ENCODE measurements around the gene ZNF575.

ZNF575 gene

GRCh38 chr19:43489979-43490599, 42.9 kb upstream of the ZNF575 start:
- no peak overlapping the region for H2AFZ ChIP-seq (ENCODE audit: low read length)
- no peaks in the 10 kb centered on the region for H3K36me3 ChIP-seq (ENCODE audit: insufficient read depth, low read length)
- H3K9me2 ChIP-seq (replicated peaks; ENCODE audit: low read depth, low read length): no peaks in the 10 kb centered on the region
- H4K20me1 ChIP-seq (ENCODE audit: insufficient read depth, low read length, poor library complexity, severe bottlenecking): no peaks in the 10 kb centered on the region
- no peaks in the 10 kb centered on the region for H3K9me3 ChIP-seq (ENCODE audit: insufficient read depth, low read depth, low read length)
- no peaks in the 10 kb centered on the region for H3F3A ChIP-seq (ENCODE audit: low read depth)
- no peak overlapping the region for H3K4me2 ChIP-seq (ENCODE audit: low read depth, low read length, poor library complexity, severe bottlenecking)
- no peak for TF ChIP-seq EZH2phosphoT487 (IDR thresholded peaks at IDR 0.05; ENCODE audit: borderline replicate concordance)
- no peaks in the 10 kb centered on the region for H3K4me1 ChIP-seq (ENCODE audit: insufficient read depth, low read length, poor library complexity, severe bottlenecking)
- H3K27me3 ChIP-seq (ENCODE audit: insufficient read depth, low read length, poor library complexity, severe bottlenecking): no peaks in the 10 kb centered on the region
- H3K4me3 ChIP-seq (ENCODE audit: low read length, poor library complexity, severe bottlenecking): no peak overlapping the region
- no peak overlapping the region for H3K9ac ChIP-seq (ENCODE audit: low read depth, low read length, poor library complexity, severe bottlenecking)
- H3K79me2 ChIP-seq (ENCODE audit: insufficient read depth, low read length): no peaks in the 10 kb centered on the region

DNA sequence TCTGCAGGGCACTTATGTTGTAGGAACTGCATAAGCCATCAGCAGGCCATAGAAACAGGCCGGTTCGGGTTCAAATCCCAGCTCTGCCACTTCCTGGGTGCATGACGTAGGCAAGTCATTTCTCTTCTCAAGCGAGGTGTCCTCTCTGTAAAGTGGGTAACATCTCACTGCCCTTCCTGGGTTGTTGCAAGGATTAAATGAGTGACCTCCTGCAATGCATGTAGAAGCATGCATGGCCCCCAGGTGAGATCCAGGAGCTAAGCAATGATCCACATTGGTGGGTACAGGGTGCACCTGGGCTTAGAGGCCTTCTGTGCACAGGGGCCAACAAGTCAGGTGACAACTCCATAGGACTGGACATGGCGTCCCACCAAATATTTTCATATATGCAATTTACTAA, 42.2 kb upstream of the ZNF575 start:
- Histone ChIP-seq H3K79me2 (ENCODE audit: insufficient read depth, low read length) (no peaks in the 10 kb centered on the region), H3K9ac (ENCODE audit: low read depth, low read length, poor library complexity, severe bottlenecking) (no peak overlapping the region), H3F3A (ENCODE audit: low read depth) (no peaks in the 10 kb centered on the region), H4K20me1 (ENCODE audit: insufficient read depth, low read length, poor library complexity, severe bottlenecking) (no peaks in the 10 kb centered on the region), H3K9me3 (ENCODE audit: insufficient read depth, low read depth, low read length) (no peaks in the 10 kb centered on the region), H3K27me3 (ENCODE audit: insufficient read depth, low read length, poor library complexity, severe bottlenecking) (no peaks in the 10 kb centered on the region), H3K9me2 (replicated peaks; ENCODE audit: low read depth, low read length) (no peaks in the 10 kb centered on the region), H2AFZ (ENCODE audit: low read length) (no peak overlapping the region), H3K36me3 (ENCODE audit: insufficient read depth, low read length) (no peaks in the 10 kb centered on the region), H3K4me3 (ENCODE audit: low read length, poor library complexity, severe bottlenecking) (no peak overlapping the region), H3K4me2 (ENCODE audit: low read depth, low read length, poor library complexity, severe bottlenecking) (no peak overlapping the region), H3K4me1 (ENCODE audit: insufficient read depth, low read length, poor library complexity, severe bottlenecking) (no peaks in the 10 kb centered on the region)
- no peak for TF ChIP-seq EZH2phosphoT487 (IDR thresholded peaks at IDR 0.05; ENCODE audit: borderline replicate concordance)
- TF ChIP-seq, protein P1, sequence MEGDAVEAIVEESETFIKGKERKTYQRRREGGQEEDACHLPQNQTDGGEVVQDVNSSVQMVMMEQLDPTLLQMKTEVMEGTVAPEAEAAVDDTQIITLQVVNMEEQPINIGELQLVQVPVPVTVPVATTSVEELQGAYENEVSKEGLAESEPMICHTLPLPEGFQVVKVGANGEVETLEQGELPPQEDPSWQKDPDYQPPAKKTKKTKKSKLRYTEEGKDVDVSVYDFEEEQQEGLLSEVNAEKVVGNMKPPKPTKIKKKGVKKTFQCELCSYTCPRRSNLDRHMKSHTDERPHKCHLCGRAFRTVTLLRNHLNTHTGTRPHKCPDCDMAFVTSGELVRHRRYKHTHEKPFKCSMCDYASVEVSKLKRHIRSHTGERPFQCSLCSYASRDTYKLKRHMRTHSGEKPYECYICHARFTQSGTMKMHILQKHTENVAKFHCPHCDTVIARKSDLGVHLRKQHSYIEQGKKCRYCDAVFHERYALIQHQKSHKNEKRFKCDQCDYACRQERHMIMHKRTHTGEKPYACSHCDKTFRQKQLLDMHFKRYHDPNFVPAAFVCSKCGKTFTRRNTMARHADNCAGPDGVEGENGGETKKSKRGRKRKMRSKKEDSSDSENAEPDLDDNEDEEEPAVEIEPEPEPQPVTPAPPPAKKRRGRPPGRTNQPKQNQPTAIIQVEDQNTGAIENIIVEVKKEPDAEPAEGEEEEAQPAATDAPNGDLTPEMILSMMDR (conservative IDR thresholded peaks at IDR 0.05; ENCODE audit: low read length): no peak

- no peaks in the 10 kb centered on the region for H3K36me3 ChIP-seq (ENCODE audit: insufficient read depth, low read length)
- no peak overlapping the region for H2AFZ ChIP-seq (ENCODE audit: low read length)
- no peaks in the 10 kb centered on the region for H3K9me3 ChIP-seq (ENCODE audit: insufficient read depth, low read depth, low read length)
- H3F3A ChIP-seq (ENCODE audit: low read depth): no peaks in the 10 kb centered on the region
- H3K9me2 ChIP-seq (replicated peaks; ENCODE audit: low read depth, low read length): no peaks in the 10 kb centered on the region
- H4K20me1 ChIP-seq (ENCODE audit: insufficient read depth, low read length, poor library complexity, severe bottlenecking): no peaks in the 10 kb centered on the region
- H3K4me3 ChIP-seq (ENCODE audit: low read length, poor library complexity, severe bottlenecking): no peak overlapping the region
- TF ChIP-seq EZH2phosphoT487 (IDR thresholded peaks at IDR 0.05; ENCODE audit: borderline replicate concordance): no peak
- TF ChIP-seq, protein P1 (conservative IDR thresholded peaks at IDR 0.05; ENCODE audit: low read length): no peak
- H3K9ac ChIP-seq (ENCODE audit: low read depth, low read length, poor library complexity, severe bottlenecking): no peak overlapping the region
- H3K4me2 ChIP-seq (ENCODE audit: low read depth, low read length, poor library complexity, severe bottlenecking): no peak overlapping the region
- H3K79me2 ChIP-seq (ENCODE audit: insufficient read depth, low read length): no peaks in the 10 kb centered on the region
- H3K4me1 ChIP-seq (ENCODE audit: insufficient read depth, low read length, poor library complexity, severe bottlenecking): no peaks in the 10 kb centered on the region
- no peaks in the 10 kb centered on the region for H3K27me3 ChIP-seq (ENCODE audit: insufficient read depth, low read length, poor library complexity, severe bottlenecking)
Observed at GRCh38 chr19:43495082-43495481, 37.9 kb upstream of the ZNF575 start.

GRCh38 chr19:43496960-43497359, 36.0 kb upstream of the ZNF575 start:
- no peak overlapping the region for H3K9ac ChIP-seq (ENCODE audit: low read depth, low read length, poor library complexity, severe bottlenecking)
- no peaks in the 10 kb centered on the region for H3F3A ChIP-seq (ENCODE audit: low read depth)
- no peaks in the 10 kb centered on the region for H3K9me2 ChIP-seq (replicated peaks; ENCODE audit: low read depth, low read length)
- no peaks in the 10 kb centered on the region for H4K20me1 ChIP-seq (ENCODE audit: insufficient read depth, low read length, poor library complexity, severe bottlenecking)
- H2AFZ ChIP-seq (ENCODE audit: low read length): no peak overlapping the region
- H3K4me1 ChIP-seq (ENCODE audit: insufficient read depth, low read length, poor library complexity, severe bottlenecking): no peaks in the 10 kb centered on the region
- H3K9me3 ChIP-seq (ENCODE audit: insufficient read depth, low read depth, low read length): no peaks in the 10 kb centered on the region
- H3K36me3 ChIP-seq (ENCODE audit: insufficient read depth, low read length): no peaks in the 10 kb centered on the region
- H3K4me2 ChIP-seq (ENCODE audit: low read depth, low read length, poor library complexity, severe bottlenecking): no peak overlapping the region
- no peaks in the 10 kb centered on the region for H3K79me2 ChIP-seq (ENCODE audit: insufficient read depth, low read length)
- no peaks in the 10 kb centered on the region for H3K27me3 ChIP-seq (ENCODE audit: insufficient read depth, low read length, poor library complexity, severe bottlenecking)
- TF ChIP-seq, protein P1 (conservative IDR thresholded peaks at IDR 0.05; ENCODE audit: low read length): no peak
- TF ChIP-seq EZH2phosphoT487 (IDR thresholded peaks at IDR 0.05; ENCODE audit: borderline replicate concordance): no peak
- H3K4me3 ChIP-seq (ENCODE audit: low read length, poor library complexity, severe bottlenecking): no peak overlapping the region
